Duodenal mucosa (tissue), 2 donors: ENCODE data around the gene CPB2.

ENCODE experiments used
- H3K27ac ChIP-seq: one replicate; pipeline ENCODE4 v1.7.0; 2013; ENCODE audit warnings: low read depth, low read length
- H3K27me3 ChIP-seq, 2 donors: one replicate each; pipeline ENCODE4 v1.7.0; 2013; ENCODE audit warnings: low read length in 2 of 2, control low read depth in 1 of 2; ENCODE audit not compliant: insufficient read depth in 2 of 2, control insufficient read depth in 1 of 2
- H3K36me3 ChIP-seq, 2 donors: one replicate each; pipeline ENCODE4 v1.7.0; 2013; ENCODE audit warnings: low read length in 2 of 2, control low read depth in 1 of 2; ENCODE audit not compliant: insufficient read depth in 2 of 2, control insufficient read depth in 1 of 2
- H3K4me1 ChIP-seq, 2 donors: one replicate each; pipeline ENCODE4 v1.7.0; 2013; ENCODE audit warnings: low read length in 2 of 2, control low read depth in 1 of 2; ENCODE audit not compliant: insufficient read depth in 2 of 2, control insufficient read depth in 1 of 2
- H3K4me3 ChIP-seq, 2 donors: one replicate each; pipeline ENCODE4 v1.7.0; 2013; ENCODE audit warnings: low read length in 2 of 2, low read depth in 1 of 2
- H3K9ac ChIP-seq, 2 donors: one replicate each; pipeline ENCODE4 v1.7.0; 2013; ENCODE audit warnings: low read length in 2 of 2, low read depth in 1 of 2
- H3K9me3 ChIP-seq, 2 donors: one replicate each; pipeline ENCODE4 v1.7.0; 2013; ENCODE audit warnings: low read length in 2 of 2, control low read depth in 1 of 2; ENCODE audit not compliant: control insufficient read depth in 1 of 2

Gene CPB2

DNA sequence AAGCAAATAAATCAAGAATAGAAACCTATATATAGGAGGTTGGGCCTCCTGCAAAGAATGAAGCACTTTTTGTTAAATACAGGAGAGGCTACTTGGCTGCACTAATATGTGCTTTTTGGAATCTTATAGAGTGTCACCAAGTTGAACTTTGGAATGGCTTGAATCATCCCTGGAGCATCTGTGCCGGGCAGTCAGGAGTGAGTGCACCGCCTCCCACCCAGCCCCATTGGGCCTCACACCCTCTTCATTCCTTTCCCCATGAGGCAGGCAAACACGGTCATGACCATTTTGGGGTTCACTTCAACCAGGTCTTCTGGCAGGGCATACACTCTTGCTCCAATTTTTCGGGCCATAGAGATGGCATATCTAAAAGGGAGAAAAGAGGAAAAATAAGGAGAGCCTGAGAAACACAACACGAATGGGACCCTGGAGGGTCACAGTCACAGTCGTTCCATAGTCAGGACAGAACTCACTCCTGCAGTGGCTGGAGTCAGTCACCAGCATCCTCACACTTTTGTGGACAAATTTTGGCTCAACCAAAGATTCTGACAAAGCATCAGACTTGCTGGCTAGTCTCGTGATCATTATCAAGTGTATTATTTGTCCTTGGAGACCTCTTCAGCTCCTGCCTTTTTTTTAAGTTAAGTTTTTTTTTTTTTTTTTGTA lies 22.7 kb upstream of the CPB2 start:
- H3K9me3 ChIP-seq: no peaks in the 10 kb centered on the region
- H3K27ac ChIP-seq: no peak overlapping the region
- no peaks in the 10 kb centered on the region for H3K27me3 ChIP-seq
- no peak overlapping the region for H3K4me3 ChIP-seq
- H3K9ac ChIP-seq: no peak overlapping the region
- H3K36me3 ChIP-seq: no peaks in the 10 kb centered on the region
- no peaks in the 10 kb centered on the region for H3K4me1 ChIP-seq

GRCh38 chr13:46126552-46127357 lies 21.9 kb upstream of the CPB2 start:
- Histone ChIP-seq H3K9me3 (no peaks in the 10 kb centered on the region), H3K4me3 (no peak overlapping the region), H3K36me3 (no peaks in the 10 kb centered on the region), H3K27ac (no peak overlapping the region), H3K9ac (no peak overlapping the region), H3K4me1 (no peaks in the 10 kb centered on the region), H3K27me3 (no peaks in the 10 kb centered on the region)

- Histone ChIP-seq H3K4me1 (no peaks in the 10 kb centered on the region), H3K9ac (no peak overlapping the region), H3K9me3 (no peaks in the 10 kb centered on the region), H3K27ac (no peak overlapping the region), H3K36me3 (no peaks in the 10 kb centered on the region), H3K27me3 (no peaks in the 10 kb centered on the region), H3K4me3 (no peak overlapping the region)
Observed at GRCh38 chr13:46126056-46126455, 21.2 kb upstream of the CPB2 start.

- no peak overlapping the region for H3K27ac ChIP-seq
- no peak overlapping the region for H3K9ac ChIP-seq
Observed at GRCh38 chr13:46124967-46125933, 20.4 kb upstream of the CPB2 start.

DNA sequence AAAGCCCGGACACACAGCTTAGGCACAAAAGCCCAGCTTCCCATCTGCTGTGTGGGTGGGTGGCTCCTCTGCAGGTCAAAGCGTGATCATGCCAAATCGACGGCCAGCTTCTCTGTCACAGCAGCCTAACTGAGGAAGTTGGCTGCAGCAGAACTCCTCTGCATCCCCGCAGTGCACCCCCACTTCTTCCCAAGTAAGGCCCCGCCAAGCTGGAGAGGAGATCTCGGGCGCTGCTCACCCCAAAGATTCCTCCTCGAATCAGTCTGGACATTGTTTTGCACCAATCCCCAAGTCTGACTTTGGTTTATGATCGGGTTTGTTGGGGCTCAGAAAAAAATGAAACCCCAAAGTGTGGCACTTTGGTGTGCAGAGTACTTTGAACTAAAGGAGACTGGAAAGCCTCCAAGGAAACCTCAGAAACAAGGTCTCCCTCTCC lies 19.7 kb upstream of the CPB2 start:
- Histone ChIP-seq H3K36me3 (no peaks in the 10 kb centered on the region), H3K27ac (no peak overlapping the region), H3K9ac (no peak overlapping the region), H3K27me3 (no peaks in the 10 kb centered on the region), H3K4me1 (no peaks in the 10 kb centered on the region), H3K9me3 (no peaks in the 10 kb centered on the region), H3K4me3 (no peak overlapping the region)

More at GRCh38 chr13:46124967-46125933, 20.4 kb upstream of the CPB2 start:
- no peaks in the 10 kb centered on the region for H3K4me1 ChIP-seq
- no peaks in the 10 kb centered on the region for H3K9me3 ChIP-seq
- no peaks in the 10 kb centered on the region for H3K36me3 ChIP-seq
- H3K4me3 ChIP-seq: no peak overlapping the region
- H3K27me3 ChIP-seq: no peaks in the 10 kb centered on the region

- no peaks in the 10 kb centered on the region for H3K9me3 ChIP-seq
- H3K4me3 ChIP-seq: no peak overlapping the region
- H3K9ac ChIP-seq: no peak overlapping the region
- H3K36me3 ChIP-seq: no peaks in the 10 kb centered on the region
- no peaks in the 10 kb centered on the region for H3K27me3 ChIP-seq
- H3K4me1 ChIP-seq: no peaks in the 10 kb centered on the region
- H3K27ac ChIP-seq: no peak overlapping the region
Observed at GRCh38 chr13:46122304-46122703, 17.5 kb upstream of the CPB2 start.

DNA sequence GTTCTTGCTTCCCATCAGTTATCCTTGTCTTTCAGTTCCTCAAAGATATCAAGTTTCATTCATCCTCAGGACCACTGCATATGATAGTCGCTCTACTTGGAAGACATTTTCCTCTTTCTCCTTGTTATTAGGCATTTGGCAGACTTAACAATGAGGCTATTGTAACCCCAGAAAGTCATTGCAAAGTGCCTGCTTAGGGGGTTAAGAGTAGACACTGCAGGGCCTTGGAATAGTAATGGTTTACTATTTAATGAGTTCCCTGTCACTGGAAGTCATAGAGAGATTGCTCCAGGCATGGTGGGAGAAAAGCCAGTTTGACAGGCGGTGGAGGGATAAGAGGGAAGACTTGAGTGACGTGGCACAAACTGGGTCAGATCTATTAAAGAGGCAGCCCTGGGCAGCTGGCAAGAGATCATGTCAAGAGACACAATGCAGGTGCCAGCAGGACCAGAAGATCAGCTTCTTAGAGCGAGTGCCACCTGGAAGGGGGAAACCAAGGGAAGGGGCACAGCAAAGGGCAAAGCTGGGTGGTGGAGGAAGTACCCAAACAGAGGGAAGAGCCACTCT lies 16.8 kb upstream of the CPB2 start:
- no peak overlapping the region for H3K27ac ChIP-seq
- no peak overlapping the region for H3K4me3 ChIP-seq
- no peaks in the 10 kb centered on the region for H3K36me3 ChIP-seq
- no peaks in the 10 kb centered on the region for H3K27me3 ChIP-seq
- H3K4me1 ChIP-seq: no peaks in the 10 kb centered on the region
- H3K9ac ChIP-seq: no peak overlapping the region
- no peaks in the 10 kb centered on the region for H3K9me3 ChIP-seq

GRCh38 chr13:46121033-46121432 lies 16.2 kb upstream of the CPB2 start:
- Histone ChIP-seq H3K9me3 (no peaks in the 10 kb centered on the region), H3K27ac (no peak overlapping the region), H3K9ac (no peak overlapping the region), H3K36me3 (no peaks in the 10 kb centered on the region), H3K4me3 (no peak overlapping the region), H3K4me1 (no peaks in the 10 kb centered on the region), H3K27me3 (no peaks in the 10 kb centered on the region)

DNA sequence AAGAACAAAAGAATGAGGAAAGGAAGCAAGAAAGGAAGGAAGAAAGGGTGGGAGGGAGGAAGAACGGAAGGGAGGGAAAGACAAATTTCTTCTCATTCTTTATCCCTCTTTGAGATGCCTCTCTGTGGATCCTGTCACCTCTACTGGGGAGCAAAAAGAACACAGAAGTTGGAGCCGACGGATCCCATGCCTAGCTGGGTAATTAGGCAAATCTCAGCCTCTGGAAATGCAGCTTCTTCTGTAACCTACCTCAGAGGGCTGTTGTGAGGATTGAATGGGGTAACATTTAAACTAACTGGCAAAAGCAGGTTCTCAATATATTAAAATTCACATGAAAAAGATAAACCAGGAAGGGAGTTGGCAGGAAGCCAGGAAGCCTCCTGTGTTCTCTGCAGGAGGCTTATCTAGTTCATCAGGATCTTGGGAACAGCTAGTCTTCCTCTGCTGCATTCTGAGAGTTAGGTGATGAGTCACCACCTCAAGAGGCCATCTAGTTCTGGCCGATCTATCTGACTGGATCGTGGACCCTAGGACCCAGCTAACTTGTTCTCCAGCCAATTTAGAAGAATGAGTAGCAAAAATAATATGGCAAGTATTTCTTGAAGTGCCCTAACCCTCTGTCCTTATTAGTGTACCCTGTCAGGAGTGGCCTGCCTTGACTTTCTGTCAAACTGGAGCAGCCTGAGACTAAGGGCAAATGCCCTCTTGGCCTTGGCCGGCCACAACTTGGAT lies 15.2 kb upstream of the CPB2 start:
- Histone ChIP-seq H3K9ac (no peak overlapping the region), H3K4me3 (no peak overlapping the region), H3K27ac (no peak overlapping the region), H3K9me3 (no peaks in the 10 kb centered on the region), H3K36me3 (no peaks in the 10 kb centered on the region), H3K27me3 (no peaks in the 10 kb centered on the region), H3K4me1 (no peaks in the 10 kb centered on the region)
